ENCODE results near the gene NEDD4L.
"Not testable (repeated sequence)": the region's sequence is repeated elsewhere in the genome, so short reads cannot be mapped to it uniquely, and the experiment has no call there.

GRCh38 chr18:58380113-58380512 is 336.1 kb downstream of the NEDD4L start:
- TF ChIP-seq YY1 (IDR thresholded peaks at IDR 0.05; ENCODE audit: insufficient read depth, insufficient read length); ZNF274 (IDR thresholded peaks at IDR 0.05; ENCODE audit: low read depth, low read length); SUZ12 (IDR thresholded peaks at IDR 0.05; ENCODE audit: extremely low read depth, insufficient read depth, insufficient read length): not testable (repeated sequence)

Measured in NT2/D1 (cell line).